ENCODE results near the gene ALDOB.

ALDOB gene

DNA sequence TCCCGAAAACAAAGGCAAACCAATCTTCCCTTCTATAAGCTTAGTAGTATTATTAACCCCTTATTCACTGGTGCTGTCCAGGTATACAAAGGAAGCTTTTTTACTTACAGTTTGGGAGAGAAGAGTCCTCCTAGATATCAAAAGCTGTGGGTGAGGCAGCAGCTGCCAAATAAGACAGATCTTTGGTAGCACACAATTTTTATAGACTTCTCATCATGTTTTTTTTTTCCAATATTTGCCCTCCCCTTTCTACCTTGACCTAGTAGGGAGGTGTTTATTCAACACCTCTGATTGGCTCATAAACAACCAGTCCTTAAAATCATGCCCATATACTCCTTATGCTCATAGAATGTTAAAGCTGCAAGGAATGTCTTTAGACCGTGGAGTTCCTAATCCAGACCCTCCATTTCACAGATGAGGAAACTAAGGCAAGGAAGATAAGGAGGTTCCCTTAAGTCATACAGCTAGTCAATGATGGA lies at the start of gene ALDOB:
TSS of gene ALDOB (minus strand) at position 174 of the 479 bp plus-strand sequence. CDS start 4,887 bp downstream, outside the sequence.
- no peak for DNase-seq (ENCODE audit: low read depth)

DNA sequence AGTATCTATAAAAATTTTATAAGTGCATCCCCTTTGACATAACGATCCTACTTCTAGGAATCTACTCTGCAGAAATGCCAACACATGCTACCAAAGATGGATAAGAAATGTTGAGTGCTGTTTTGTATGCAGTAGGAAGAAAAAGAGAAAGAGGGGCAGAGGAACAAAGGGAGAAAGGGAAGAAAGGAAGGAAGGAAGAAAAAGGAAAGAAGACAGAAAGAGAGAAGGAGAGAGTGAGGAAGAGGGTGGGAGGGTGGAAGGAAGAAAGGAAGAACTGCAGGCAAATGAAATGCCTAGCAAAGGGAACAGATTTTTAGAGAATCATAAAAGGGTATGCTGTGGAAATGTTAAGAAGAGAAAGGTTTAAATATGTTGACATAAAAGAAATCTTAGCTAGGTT lies 48.5 kb upstream of the ALDOB start:
- DNase-seq (ENCODE audit: low read depth) = no peak

DNA sequence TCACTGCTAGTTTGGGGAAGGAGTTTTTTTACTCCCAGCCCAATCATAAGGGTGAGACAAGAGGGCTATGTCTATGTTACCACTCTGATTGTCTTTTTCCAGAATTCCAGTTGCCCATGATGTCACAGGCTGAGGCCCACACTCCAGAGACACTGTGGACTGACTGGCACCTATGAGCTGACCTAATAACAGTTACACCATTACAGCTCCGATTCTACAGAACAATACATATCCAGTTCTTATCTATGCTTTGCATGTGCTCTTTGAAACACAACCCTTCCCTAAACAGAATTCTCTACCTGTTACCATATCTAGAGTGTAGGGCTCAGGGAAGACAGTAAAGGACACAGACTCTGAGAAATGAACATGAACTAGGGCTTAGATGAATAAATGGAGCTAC lies 45.7 kb upstream of the ALDOB start:
- no peak for DNase-seq (ENCODE audit: low read depth)

DNA sequence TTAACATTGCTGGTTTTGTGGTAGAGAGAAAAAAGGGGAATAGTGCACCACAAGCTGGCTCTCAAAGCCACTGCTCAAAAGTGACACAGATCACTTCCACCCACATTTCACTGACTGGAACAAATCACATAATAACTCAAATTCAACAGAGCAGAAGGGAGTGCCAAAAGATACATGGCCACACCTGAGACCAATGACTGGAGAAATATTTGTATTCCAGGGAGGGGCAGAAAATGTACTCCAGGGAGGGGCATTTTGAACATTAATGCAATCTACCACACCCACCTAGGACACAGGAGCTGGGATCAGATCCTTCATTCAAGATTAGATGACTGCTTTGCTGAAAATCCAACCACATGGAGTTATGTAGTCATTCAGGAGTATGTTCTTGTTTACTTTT lies 44.8 kb upstream of the ALDOB start:
- DNase-seq (ENCODE audit: low read depth) = no peak

DNA sequence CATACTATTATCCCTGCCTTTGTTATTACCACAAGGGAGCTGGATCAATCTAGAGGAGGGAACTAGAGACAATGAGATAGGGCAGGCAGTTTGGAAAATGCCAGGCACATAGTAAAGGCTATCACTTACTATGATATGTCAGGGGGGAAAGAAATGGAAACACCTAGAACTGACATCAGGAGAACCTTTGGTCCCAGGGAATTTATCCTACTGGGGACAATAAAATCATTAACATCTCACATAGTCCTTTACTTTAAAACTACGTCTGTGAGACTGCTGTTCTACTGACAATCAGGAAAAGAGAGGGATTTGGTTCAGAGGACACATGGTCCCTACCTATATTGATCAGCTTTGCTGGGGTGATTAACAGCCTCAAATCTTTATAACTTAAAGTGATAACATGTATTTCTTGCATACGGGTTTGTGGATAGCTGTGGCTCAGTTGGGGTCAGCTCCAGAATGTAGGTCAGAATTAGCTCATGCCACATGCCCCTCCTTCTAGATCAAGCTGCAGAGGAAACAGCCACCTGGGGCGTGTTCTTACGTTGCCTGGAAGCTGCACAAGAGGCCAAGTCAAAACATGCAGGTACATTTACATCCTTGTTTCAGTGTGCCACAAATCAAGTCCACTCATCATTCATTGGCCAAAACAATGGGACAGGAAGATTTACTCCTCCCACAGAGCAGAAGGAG lies 43.9 kb upstream of the ALDOB start:
- no peak for DNase-seq (ENCODE audit: low read depth)

DNA sequence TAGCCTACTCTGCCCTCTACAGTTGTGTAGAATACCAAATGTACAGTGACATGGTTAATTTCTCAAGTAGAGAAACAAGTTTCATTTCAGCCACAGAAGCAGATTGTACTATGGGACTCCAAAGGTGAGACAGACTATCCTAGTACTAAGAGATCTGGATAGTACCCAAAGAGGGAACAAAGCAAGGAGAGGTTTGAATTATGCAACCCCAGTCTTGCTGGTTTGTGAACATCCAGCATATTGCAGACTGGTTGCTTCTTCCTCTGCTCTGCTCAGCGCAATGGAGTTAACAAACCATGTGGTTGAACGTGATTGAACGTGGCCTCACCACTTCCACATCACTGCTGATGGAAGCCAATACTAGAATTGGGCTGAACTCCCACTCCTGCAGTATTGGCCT lies 43.3 kb upstream of the ALDOB start:
- DNase-seq (ENCODE audit: low read depth) = no peak

DNA sequence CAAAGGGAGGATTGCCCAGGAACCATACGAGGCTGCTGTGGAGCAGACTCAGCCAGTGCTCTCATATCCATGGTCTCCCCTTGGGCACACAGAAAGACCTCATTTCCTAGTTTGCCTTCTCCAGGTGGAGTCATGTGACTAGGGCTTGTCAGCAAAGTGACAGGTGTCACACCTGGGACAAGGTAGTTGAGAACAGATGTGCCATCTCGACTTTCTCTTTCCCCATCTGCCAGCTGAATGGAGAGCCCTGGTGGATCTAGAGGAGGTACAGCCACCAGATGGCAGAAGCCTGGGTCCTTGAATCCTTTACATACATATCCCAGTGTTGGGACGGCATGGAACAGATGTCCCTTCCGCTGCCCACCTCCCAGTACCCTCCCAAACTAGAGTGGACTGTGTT lies 42.9 kb upstream of the ALDOB start:
- DNase-seq (ENCODE audit: low read depth) = no peak

DNA sequence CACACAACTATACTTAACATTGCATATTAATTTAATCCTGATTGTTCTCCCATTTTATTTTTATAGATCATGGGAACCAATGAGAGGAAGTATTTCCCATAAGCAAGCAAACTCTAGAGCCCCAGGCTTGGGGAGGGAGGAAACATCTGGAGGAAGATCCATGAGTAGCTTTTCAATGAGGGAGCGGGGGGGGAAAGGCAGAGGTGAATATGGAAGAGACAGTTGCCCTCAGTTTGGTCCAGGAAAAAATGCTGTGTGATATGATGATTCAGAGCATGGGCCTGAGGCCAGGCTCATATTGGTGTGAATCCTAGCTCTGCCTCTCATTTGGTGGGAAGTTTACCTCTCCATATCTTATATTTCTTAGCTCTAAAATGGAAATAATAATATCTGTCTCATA lies 42.2 kb upstream of the ALDOB start:
- no peak for DNase-seq (ENCODE audit: low read depth)

DNA sequence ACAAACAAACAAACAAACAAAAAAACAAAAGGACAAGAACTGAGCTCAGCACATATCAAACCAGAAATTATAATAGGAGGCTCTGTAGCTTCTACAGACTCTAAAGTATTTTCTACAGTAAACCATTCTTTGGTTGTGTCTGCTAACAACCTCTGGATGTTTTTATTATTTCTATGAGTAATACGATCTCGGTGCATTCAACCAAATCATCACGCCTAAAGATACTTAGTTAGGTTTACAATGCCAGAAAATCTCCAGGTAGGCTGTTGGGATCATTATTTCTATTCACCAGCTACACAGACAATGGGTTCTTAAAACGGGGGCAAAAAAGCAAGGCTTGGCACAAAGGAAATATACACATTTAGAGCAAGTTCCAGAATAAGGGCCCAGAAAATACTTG lies 41.6 kb upstream of the ALDOB start:
- DNase-seq (ENCODE audit: low read depth) = no peak

DNA sequence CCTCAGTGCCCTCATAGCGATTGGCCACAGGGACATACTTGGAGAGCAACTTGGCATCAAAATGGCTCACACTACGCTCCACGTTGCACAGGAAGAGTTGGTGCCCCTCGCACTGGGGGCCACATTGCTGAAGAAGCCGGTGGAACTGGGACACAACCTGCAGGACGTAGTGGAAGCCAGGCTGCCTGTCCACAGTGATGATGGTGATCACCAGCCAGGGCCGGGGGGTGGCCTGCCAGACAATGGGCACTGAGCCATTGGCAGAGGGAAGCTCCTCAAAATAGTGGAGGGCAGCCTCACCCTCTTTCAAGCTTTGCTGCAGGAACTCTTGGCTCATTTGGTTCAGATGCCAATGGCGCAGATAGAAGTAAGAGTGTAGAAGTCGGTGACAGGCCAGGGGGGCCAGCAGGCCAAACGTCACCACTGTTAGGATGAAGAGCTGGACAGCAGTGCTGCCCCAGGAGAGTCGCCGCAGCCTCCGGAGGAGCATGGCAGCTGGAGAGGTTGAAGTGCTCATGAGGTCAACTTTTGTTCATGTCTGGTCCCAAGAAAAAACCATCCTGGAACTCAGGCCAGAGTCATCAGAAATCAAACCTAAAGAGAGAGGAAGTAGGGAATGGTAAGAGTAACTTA lies 41.1 kb upstream of the ALDOB start:
- DNase-seq (ENCODE audit: low read depth) = no peak

DNA sequence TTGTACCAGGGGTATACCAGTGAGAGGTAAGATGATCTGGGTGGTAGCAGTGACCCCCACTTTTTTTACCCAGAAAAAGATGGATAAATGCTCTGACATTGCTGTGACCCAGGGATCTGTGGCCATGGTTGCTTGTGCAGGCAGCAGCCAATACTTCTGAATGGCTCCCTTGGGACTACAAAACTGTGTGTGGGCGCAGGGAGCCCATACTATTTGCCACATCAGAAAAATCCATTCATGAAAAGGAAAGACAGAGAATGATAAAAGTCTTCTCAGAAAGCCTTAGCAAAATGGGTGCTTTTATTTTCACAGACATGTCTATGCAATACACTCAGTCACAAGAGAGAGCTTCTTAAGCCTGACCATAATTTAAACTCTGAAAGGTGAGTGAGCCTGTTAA lies 37.3 kb upstream of the ALDOB start:
- DNase-seq (ENCODE audit: low read depth) = no peak

DNA sequence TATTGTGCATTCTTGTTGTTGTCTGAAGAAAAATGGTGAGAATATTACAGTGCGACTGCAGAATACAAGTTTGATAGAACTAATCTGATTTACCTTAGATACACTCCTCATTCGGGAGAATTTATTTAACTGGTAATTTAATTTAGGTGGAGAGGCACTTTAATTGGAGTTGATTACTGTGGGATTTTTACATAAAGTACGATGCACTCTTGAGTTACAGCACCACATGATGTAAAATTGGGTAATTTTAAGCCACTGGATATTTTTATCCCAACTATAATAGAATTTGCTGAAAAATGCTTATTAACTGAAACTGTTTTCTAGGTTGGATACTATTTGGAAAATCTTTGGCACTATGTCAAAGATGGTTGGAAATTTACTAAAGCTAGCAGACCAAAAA lies 35.4 kb upstream of the ALDOB start:
- DNase-seq (ENCODE audit: low read depth) = no peak

DNA sequence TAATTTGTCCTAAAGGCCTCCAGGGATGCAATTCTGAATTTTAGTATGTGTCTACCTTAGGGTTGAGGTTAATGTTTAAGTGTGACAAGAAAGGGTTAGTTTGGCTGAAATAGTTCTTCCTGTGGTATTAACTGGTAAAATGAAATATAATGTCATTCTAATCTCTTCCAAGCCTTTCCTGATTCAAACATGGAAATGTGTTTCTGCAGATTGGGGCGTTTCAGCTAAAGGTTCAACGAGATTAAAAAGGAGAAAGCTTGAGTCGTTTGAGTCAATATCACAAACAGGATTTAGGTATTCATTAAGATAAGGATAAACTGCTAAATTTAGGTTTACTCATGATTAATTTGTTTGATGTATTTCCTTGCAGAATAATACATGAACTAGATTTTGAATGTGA lies 34.4 kb upstream of the ALDOB start:
- no peak for DNase-seq (ENCODE audit: low read depth)

DNA sequence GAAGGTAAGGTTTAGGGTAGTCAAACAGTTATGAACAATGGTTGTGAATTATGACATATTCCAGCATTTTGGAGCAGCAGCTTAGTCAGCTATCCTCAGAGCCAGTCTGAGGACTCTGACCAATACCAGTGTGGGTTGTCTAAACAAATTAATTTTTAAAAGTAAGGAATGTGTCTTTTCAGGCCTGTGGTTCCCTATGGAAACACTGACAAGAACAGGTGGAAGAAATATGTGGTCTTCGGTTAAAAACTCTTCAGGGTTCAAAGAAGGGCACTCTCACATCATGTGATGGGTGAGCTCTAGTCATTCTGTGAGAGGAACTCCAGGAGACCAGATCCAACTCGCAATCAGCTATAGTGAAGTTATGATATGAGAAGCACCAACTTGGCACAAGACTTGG lies 33.5 kb upstream of the ALDOB start:
- DNase-seq (ENCODE audit: low read depth) = no peak

DNA sequence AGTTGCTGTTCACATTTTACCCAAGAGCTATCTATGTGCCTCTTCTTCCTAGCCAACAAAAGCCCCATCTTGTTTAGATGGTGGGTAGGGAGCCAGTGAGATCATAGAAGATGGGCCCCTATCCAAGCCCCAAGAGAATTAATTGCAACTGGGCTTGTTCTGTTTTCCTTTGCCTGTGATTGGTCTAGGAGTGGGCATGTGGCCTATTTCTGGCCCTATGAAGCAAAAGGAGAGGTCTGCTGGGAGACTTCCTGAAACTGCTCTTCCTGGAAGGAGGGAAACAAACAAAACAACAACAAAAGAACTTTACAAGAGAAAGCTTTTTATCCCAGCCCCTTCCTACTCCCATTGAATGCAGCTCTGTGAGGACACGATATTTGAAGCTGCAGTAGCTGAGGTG lies 32.5 kb upstream of the ALDOB start:
- DNase-seq (ENCODE audit: low read depth) = no peak

DNA sequence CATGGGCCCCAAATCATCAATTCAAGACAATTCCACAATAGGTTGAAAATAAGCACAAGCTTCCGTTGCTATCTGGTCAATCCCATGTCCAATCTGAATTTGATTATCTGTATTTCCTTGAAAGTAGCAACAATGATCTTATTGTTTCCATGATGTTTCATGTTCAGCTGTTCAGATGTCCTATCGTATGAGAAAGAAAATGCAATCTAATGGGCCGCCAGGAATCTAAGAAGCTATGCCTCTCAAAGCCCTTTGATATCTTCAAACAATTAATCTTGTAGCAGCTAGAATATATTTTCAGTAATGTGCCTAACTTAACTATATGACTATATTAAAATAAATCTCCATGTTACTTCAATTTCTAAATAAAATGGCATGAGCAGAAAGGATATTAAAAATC lies 32.1 kb upstream of the ALDOB start:
- no peak for DNase-seq (ENCODE audit: low read depth)

DNA sequence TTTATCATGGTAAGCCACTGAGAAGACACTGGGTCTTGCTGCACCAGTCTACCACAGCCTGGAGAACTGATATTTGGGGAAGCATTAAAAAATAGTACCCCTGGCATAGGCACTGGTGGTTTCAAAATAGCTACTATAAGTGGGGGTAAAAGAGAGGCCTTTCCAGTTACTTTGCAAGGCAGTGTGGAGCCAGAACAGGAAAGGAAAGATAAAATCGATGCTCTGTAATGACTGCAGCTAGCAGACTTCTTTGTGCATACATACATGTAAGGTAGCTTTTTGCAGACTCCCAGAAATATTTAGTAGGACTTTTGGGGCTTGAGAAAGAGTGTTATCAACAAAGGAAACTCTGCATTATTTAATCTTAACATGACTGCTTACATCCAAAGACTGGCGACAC lies 31.3 kb upstream of the ALDOB start:
- no peak for DNase-seq (ENCODE audit: low read depth)

DNA sequence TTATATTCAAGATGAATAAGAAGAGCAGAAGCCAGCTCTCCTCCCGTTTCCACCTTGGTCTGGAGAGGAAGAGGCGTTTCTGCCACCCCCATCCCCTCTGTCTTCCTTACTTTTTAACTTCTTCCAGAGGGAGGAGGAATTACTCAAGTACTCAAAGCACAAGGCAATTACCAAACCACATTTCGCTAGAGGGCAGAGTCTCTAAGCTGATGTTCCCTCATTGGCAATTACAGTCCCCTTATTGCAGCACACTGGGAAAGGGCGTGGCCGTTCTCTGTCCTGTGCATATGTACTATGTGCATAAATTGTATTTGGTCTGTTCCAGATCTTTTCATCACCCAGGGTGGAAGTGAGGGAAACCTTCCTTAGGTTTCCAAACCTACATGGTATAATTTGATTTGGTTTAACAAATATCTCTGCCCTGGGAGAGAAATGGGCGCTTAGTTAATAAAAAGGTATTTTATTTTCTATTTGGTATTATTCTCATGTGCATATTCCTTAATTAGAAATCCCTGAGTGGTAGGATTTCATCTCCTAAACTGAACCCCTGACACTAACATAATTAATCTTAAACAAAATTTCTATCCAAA lies 29.8 kb upstream of the ALDOB start:
- no peak for DNase-seq (ENCODE audit: low read depth)

DNA sequence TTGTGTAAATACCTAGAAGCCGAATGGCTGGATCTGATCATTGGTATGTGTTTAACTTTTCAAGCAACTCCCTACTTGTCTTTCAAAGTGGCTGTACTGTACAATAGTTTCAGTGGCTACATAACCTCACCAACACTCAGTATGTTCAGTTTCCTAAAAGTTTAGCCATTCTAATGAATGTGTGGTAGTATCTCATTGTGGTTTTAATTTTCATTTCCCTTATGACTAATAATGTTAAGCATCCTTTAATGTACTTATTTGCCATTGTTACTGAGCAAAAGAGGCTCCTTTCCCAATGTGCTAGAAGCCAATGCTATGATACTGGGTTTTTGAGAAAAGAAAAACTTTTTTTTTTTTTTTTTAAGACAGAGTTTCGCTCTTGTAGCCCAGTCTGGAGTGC lies 27.8 kb upstream of the ALDOB start:
- DNase-seq (ENCODE audit: low read depth) = no peak

DNA sequence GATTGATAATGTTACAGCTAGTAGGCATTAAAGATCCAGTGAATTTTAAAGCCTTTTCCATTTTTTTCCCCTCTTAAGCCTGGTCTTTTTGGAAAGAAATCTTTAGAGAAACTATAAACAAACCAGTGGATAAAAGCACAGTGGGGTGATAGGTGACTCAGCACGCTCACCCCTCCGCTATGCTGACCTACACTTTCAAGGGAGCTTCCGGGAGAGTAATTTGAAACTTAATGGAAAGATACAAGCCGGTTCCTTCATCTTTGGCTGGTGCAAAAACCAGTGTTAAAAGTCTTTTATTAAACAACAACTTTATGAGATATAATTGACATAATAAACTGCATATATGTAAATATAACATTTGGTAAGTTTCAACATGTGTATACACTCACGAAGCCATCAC lies 27.0 kb upstream of the ALDOB start:
- DNase-seq (ENCODE audit: low read depth) = no peak

DNA sequence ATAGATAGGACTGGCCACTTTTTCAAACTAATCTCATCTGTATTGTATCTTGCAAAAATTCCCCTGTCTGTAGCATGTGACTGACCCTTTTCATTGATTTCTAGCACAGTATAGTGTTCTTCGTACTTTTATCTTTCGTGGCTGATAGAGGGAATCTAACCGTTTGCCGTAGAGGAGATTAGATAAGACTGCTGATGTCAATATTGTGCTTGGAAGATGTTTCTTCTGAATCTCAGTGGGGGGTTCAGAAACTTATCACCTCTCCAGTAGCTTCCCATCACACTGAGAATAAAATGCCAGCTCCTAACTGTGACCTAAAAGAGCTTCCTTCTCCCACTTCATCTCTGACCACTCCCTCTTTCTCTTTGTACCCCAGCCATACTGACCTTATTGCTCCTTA lies 25.4 kb upstream of the ALDOB start:
- DNase-seq (ENCODE audit: low read depth) = no peak

DNA sequence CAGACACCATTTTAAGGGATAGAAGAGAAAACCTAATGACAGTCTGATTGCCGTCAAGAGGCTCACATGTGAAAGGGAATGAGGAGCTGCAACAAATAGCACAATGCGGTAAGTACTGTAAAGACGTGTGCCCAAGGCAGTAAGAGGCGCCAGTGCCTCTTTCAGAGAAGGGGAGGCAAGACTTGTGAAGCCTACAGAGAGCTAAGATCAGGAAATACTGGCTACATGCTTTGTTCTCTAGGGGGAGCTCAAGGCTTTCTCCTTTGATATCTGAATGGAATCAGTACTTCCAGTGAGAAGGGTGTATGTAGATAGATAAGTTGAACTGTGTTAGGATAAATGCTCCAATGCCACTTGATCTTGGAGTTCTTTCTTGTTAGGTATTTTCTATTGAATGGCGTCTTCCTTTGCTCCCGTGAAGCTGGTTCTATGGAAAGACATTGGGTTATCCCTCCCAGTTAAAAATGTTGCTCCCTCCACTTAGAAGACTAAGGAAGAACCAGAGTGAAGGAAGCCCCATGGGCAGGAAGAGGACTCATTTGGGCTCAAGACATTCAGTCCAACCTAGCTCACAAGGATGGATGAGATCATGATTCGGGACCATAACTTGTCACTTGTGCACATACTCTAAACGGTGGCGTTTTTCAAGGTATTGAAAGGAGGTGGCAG lies 23.5 kb upstream of the ALDOB start:
- no peak for DNase-seq (ENCODE audit: low read depth)

DNA sequence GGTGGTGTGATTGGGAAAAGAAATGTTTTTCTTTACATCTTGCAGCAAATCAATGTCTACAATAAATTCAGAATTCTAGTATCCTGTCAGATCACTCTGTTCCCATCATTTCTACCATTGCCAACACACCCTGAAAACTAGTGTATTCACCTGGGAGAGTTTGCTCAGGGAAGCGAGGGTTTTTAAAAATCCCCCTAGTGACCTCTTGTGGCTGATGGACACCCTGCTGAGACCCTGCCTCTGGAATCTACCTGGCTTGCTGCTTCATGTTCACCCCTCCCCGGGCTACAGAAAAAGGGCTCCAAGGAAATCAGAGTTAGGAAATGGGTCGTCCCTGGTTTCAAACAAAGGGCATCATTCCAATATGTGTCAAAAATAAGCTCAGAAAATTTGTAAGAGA lies 21.4 kb upstream of the ALDOB start:
- no peak for DNase-seq (ENCODE audit: low read depth)

All from HS-5 (cell line).